Hepatocyte (in vitro differentiated cells): ENCODE results near the gene ANGPTL4. TPM values are rescaled to one million over a fixed set of nuclear protein-coding genes. Genes with fewer than 3 reads are reported as not detected.

Experiments used
- DNase-seq: peaks from one replicate; pipeline ENCODE4 v3.0.0-alpha.2; 2016; ENCODE audit warnings: low spot score
- H2AFZ ChIP-seq: fragments of 200-600 bp; sonication (generic); 2 replicates; pipeline ENCODE4 v1.6.0; 2016; ENCODE audit warnings: antibody characterized with exemption, mild to moderate bottlenecking
- H3K27ac ChIP-seq: fragments of 200-600 bp; sonication (generic); 2 replicates; pipeline ENCODE4 v1.5.1; 2016; ENCODE audit warnings: mild to moderate bottlenecking
- H3K27me3 ChIP-seq: fragments of 200-600 bp; sonication (generic); 2 replicates; pipeline ENCODE4 v1.6.1; 2016
- H3K36me3 ChIP-seq: fragments of 200-600 bp; sonication (generic); replicated peaks from 2 replicates; pipeline ENCODE4 v1.5.1; 2016; ENCODE audit warnings: low read depth; ENCODE audit not compliant: insufficient read depth
- H3K4me1 ChIP-seq: fragments of 200-600 bp; sonication (generic); 2 replicates; pipeline ENCODE4 v1.5.1; 2016; ENCODE audit warnings: mild to moderate bottlenecking, moderate library complexity; ENCODE audit not compliant: insufficient read depth
- H3K4me2 ChIP-seq: fragments of 200-600 bp; sonication (generic); 2 replicates; pipeline ENCODE4 v1.6.0; 2016
- H3K4me3 ChIP-seq: fragments of 200-600 bp; sonication (generic); 2 replicates; pipeline ENCODE4 v1.5.1; 2016; ENCODE audit warnings: mild to moderate bottlenecking
- H3K79me2 ChIP-seq: fragments of 200-600 bp; sonication (generic); 2 replicates; pipeline ENCODE4 v1.6.0; 2017; ENCODE audit warnings: mild to moderate bottlenecking
- H3K9me2 ChIP-seq: fragments of 200-600 bp; sonication (generic); replicated peaks from 2 replicates; pipeline ENCODE4 v1.6.0; 2017; ENCODE audit warnings: mild to moderate bottlenecking; ENCODE audit not compliant: insufficient read depth
- H3K9me3 ChIP-seq: fragments of 200-600 bp; sonication (generic); 2 replicates; pipeline ENCODE4 v1.5.1; 2016; ENCODE audit warnings: low read depth, mild to moderate bottlenecking
- H4K20me1 ChIP-seq: fragments of 200-600 bp; sonication (generic); 2 replicates; pipeline ENCODE4 v1.6.0; 2016; ENCODE audit warnings: mild to moderate bottlenecking; ENCODE audit not compliant: insufficient read depth, poor library complexity, severe bottlenecking
- EZH2 ChIP-seq: fragments of 200-600 bp; sonication (generic); IDR thresholded peaks from 2 replicates; pipeline ENCODE4 v1.6.1; 2016; ENCODE audit warnings: antibody characterized with exemption, mild to moderate bottlenecking, borderline replicate concordance
- EZH2phosphoT487 ChIP-seq: fragments of 200-600 bp; sonication (generic); IDR thresholded peaks from one replicate; pipeline ENCODE4 v1.6.1; 2018; ENCODE audit warnings: antibody characterized with exemption, mild to moderate bottlenecking, low read depth, moderate library complexity; ENCODE audit not compliant: unreplicated experiment, severe bottlenecking
- WGBS: methylation state at CpG from one replicate; pipeline ENCODE4 v1.1.6; 2016; ENCODE audit warnings: low lambda C conversion rate; ENCODE audit errors: missing lambda C conversion rate; 5-methylcytosine and 5-hydroxymethylcytosine counted together
- polyA plus RNA-seq: library from polyadenylated mRNA; unstranded; fragments of >200 nt; fragmentation: Nextera tagmentation; extraction: Ambion mirVana; gene quantifications from 2 replicates; pipeline ENCODE4 v1.2.1, GENCODE V29; 2016
- total RNA-seq: library from RNA; depleted of rRNA; stranded (reverse); fragments of >200 nt; gene quantifications from 2 replicates; pipeline ENCODE4 v1.2.3, GENCODE V29; 2014
- TF ChIP-seq, protein P1 (sequence below): fragments of 200-600 bp; sonication (generic); IDR thresholded peaks from 2 replicates; pipeline ENCODE4 v1.5.1; 2016; ENCODE audit warnings: antibody characterized with exemption, mild to moderate bottlenecking; ENCODE audit not compliant: poor library complexity

ANGPTL4 gene
- total and polyA plus RNA-seq, 2 experiments from 2014 or later: 14.7 to 23.4 TPM

DNA sequence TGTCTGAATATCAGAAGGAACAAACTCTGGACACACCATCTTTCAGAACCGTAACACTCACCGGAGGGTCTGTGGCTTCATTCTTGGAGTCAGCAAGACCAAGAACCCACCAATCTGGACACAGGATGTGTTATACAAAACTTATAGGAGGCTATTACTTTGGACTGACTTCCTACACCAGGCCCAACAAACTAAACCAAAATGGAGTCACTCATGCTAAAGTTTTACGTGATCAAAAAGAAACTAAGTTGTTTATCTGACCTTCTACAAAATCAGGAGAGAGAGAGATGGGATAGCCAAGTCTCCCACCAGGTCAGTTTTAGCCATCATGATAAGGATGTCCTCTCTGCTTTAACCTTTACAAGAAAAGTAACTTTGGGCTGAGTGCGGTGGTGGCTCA lies 23.0 kb downstream of the ANGPTL4 start:
- Histone ChIP-seq H3K4me2 (no peak overlapping the region), H3K27ac (no peak overlapping the region), H3K9me2 (no peaks in the 10 kb centered on the region), H3K4me1 (peaks cover 5% of the 10 kb centered on the region), H3K27me3 (no peaks in the 10 kb centered on the region), H3K36me3 (no peaks in the 10 kb centered on the region), H2AFZ (no peak overlapping the region), H3K9me3 (no peaks in the 10 kb centered on the region), H3K4me3 (no peak overlapping the region), H3K79me2 (peaks cover 14% of the 10 kb centered on the region), H4K20me1 (peaks cover 11% of the 10 kb centered on the region)
- 61% methylated on average over 4 of the region's 4 CpGs for WGBS
- DNase-seq: no peak
- no peak for TF ChIP-seq EZH2
- TF ChIP-seq, protein P1, sequence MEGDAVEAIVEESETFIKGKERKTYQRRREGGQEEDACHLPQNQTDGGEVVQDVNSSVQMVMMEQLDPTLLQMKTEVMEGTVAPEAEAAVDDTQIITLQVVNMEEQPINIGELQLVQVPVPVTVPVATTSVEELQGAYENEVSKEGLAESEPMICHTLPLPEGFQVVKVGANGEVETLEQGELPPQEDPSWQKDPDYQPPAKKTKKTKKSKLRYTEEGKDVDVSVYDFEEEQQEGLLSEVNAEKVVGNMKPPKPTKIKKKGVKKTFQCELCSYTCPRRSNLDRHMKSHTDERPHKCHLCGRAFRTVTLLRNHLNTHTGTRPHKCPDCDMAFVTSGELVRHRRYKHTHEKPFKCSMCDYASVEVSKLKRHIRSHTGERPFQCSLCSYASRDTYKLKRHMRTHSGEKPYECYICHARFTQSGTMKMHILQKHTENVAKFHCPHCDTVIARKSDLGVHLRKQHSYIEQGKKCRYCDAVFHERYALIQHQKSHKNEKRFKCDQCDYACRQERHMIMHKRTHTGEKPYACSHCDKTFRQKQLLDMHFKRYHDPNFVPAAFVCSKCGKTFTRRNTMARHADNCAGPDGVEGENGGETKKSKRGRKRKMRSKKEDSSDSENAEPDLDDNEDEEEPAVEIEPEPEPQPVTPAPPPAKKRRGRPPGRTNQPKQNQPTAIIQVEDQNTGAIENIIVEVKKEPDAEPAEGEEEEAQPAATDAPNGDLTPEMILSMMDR: no peak
- TF ChIP-seq EZH2phosphoT487: no peak

DNA sequence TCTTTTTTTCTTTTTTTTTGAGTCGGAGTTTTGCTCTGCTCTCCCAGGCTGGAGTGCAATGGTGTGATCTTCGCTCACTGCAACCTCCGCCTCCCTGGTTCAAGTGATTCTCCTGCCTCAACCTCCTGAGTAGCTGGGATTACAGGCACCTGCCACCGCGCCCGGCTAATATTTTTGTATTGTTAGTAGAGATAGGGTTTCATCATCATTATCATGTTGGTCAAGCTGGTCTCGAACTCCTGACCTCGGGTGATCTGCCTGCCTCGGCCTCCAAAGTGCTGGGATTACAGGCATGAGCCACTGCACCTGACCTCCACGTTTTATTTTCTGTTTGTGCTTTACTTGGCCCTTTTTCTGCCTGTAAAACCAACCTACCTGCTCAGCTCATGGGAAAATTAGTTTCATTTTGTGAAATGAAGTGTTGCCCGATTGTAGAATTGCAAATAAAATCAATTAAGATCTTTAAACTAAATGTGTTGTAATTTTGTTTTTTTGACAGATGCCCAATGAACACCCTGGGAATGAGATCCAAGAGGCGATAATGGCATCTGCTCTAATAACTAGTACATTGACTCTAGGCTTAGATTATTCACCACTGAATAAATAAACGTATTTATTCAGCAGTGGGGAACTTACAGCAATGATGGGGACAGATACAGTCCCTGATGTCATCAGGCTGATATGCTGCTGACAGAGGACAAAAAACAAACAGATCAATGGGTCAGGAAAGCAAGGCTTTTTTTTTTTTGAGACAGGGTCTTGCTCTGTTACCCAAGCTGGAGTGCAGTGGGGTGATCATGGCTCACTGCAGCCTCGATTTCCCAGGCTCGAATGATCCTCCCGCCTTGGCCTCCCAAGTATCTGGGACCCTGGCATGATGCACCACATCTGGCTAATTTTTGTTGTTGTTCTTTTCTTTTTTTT lies 24.0 kb downstream of the ANGPTL4 start:
- Histone ChIP-seq H3K9me2 (no peaks in the 10 kb centered on the region), H3K27ac (peak overlapping the region; percentile 85), H3K4me1 (peaks cover 5% of the 10 kb centered on the region), H3K4me3 (no peak overlapping the region), H3K79me2 (peaks cover 23% of the 10 kb centered on the region), H4K20me1 (peaks cover 19% of the 10 kb centered on the region), H3K36me3 (no peaks in the 10 kb centered on the region), H3K27me3 (no peaks in the 10 kb centered on the region), H2AFZ (no peak overlapping the region), H3K4me2 (peak overlapping the region; percentile 67), H3K9me3 (no peaks in the 10 kb centered on the region)
- WGBS: 74% methylated on average over 15 of the region's 16 CpGs
- DNase-seq: no peak
- TF ChIP-seq, protein P1: no peak
- no peak for TF ChIP-seq EZH2
- TF ChIP-seq EZH2phosphoT487: no peak

DNA sequence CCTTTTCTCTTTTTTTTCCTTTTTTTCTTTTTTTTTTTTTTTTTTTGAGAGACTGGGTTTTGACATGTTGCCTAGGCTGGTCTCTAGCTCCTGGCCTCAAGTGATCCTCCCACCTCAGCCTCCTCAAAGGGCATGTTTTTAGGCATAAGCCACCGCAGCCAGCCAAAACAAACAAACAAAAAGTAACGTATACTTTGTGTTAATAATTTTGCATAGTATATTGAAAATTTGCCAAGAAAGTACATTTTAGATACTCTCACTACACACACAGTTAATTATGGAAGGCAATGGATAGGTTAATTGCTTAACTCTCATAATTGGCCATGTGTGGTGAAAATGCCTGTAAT lies 24.6 kb downstream of the ANGPTL4 start:
- no peaks in the 10 kb centered on the region for H3K9me2 ChIP-seq
- no peaks in the 10 kb centered on the region for H3K27me3 ChIP-seq
- no peak overlapping the region for H3K4me3 ChIP-seq
- no peak overlapping the region for H2AFZ ChIP-seq
- peak overlapping the region; percentile 85 for H3K27ac ChIP-seq
- no peak for DNase-seq
- WGBS: 43% methylated on average over 2 of the region's 2 CpGs
- H4K20me1 ChIP-seq: peaks cover 26% of the 10 kb centered on the region
- peaks cover 5% of the 10 kb centered on the region for H3K4me1 ChIP-seq
- no peaks in the 10 kb centered on the region for H3K9me3 ChIP-seq
- peaks cover 30% of the 10 kb centered on the region for H3K79me2 ChIP-seq
- TF ChIP-seq EZH2phosphoT487 (no peak), EZH2 (no peak)
- TF ChIP-seq, protein P1: no peak
- H3K4me2 ChIP-seq: peak overlapping the region; percentile 67
- no peaks in the 10 kb centered on the region for H3K36me3 ChIP-seq
